22Rv1 (cell line): ENCODE data around the gene EIF3K.

ENCODE experiments used
- H3K27ac ChIP-seq: fragments of 450-650 bp; 2 replicates; pipeline ENCODE4 v1.5.1; 2017
- ZFX ChIP-seq: fragments of 450-650 bp; IDR thresholded peaks from 2 replicates; pipeline ENCODE4 v1.6.1; 2017; ENCODE audit warnings: antibody characterized with exemption, borderline replicate concordance
- TF ChIP-seq, protein P1 (sequence below): fragments of 450-650 bp; IDR thresholded peaks from 2 replicates; pipeline ENCODE4 v1.5.1; 2017; ENCODE audit warnings: mild to moderate bottlenecking

EIF3K gene

DNA sequence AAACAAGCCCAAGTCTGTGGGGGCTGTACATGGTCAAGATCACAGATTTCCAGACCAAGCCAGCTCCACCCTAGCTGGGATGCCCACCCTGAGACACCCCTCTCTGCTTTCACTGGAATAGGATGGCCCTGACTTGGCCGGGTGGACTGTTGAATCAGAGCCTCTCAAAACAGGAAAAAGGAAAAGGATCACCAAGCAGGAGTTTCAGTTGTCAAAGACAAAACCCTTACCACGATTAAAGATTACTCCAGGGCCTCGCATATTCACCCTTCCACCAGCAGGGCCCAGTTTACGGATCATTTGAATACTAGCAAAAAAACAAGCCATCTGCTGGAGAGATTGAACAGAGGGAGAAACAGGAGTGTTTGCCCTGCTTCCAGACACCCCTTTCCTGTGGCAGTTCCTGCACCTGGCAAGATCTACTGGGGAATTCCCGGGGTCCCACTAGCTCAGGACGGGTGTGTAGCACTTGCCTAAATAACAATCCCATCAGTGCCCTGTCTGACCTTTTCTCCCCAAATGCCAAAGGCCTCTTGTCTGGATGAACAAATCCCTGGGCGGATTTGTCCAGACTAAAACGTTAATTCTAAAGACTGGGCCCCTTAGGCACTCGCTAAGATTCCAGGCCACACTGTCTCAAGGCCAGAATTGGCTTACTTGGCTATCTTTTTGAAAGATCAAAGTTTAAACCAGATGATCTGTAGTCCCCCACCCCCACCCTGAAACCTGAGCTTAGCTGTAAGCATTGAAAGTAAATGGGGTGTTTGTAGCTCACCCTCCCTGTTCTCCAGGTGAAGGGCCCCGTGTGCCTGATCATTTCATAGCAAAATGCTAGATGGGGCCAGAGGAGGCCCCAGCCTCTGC is 66.9 kb downstream of the EIF3K start:
- TF ChIP-seq, protein P1, sequence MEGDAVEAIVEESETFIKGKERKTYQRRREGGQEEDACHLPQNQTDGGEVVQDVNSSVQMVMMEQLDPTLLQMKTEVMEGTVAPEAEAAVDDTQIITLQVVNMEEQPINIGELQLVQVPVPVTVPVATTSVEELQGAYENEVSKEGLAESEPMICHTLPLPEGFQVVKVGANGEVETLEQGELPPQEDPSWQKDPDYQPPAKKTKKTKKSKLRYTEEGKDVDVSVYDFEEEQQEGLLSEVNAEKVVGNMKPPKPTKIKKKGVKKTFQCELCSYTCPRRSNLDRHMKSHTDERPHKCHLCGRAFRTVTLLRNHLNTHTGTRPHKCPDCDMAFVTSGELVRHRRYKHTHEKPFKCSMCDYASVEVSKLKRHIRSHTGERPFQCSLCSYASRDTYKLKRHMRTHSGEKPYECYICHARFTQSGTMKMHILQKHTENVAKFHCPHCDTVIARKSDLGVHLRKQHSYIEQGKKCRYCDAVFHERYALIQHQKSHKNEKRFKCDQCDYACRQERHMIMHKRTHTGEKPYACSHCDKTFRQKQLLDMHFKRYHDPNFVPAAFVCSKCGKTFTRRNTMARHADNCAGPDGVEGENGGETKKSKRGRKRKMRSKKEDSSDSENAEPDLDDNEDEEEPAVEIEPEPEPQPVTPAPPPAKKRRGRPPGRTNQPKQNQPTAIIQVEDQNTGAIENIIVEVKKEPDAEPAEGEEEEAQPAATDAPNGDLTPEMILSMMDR = no peak
- TF ChIP-seq ZFX = no peak
- H3K27ac ChIP-seq = peak overlapping the region; percentile 92

DNA sequence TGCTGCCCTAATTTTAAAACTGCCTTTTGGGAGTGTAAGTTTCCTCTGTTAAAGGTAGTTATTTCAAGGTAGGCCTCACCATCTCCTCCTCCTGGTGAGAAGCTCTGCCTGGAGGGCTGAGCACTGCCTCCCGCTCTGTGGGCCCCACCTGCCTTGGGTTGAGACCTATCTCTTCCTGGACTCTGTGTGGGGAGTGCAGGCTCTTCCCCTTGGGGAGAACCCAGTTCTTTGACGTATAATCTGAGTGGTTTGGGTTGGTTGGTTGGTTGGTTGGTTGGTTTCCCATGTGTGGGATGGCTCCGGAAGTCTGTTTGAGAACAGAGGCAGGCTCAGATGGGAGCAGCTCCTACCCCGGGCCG is 67.5 kb downstream of the EIF3K start:
- H3K27ac ChIP-seq = peak overlapping the region; percentile 92
- TF ChIP-seq, protein P1 = no peak
- TF ChIP-seq ZFX = no peak
